GM12878 (cell line): ENCODE results near the gene WDR17. TPM values are rescaled to one million over a fixed set of nuclear protein-coding genes. Genes with fewer than 3 reads are reported as not detected.

Experiments used
- ATAC-seq: fragments of 200-7000 bp; cut with Tn5 transposase; 3 replicates; pipeline ENCODE4 v1.9.1; 2020; ENCODE audit warnings: mild to moderate bottlenecking, moderate library complexity
- BruUV-seq: library from RNA; stranded (reverse); fragments of 400-500 nt; replicated peaks from 2 replicates; lab custom pipeline; 2021; lab: Mats Ljungman, UMichigan
- CTCF ChIA-PET: fragments of 300-600 bp; sonication (Branson Sonifier 250); formaldehyde crosslinking; extraction: SDS; loops from one replicate; lab custom pipeline; 2021; ENCODE audit warnings: inconsistent platforms; lab: Yijun Ruan, JAX
- POLR2A ChIA-PET: fragments of 350-600 bp; formaldehyde crosslinking; extraction: SDS; loops from one replicate; lab custom pipeline; 2021; ENCODE audit warnings: inconsistent platforms; lab: Charles Lee
- RAD21 ChIA-PET: fragments of 300-600 bp; sonication (Branson Sonifier 250); formaldehyde crosslinking; loops from one replicate; lab custom pipeline; 2023; ENCODE audit warnings: antibody characterized with exemption; ENCODE audit not compliant: unreplicated experiment; lab: Charles Lee
- SMC1A ChIA-PET: fragments of 300-600 bp; sonication (Branson Sonifier 250); formaldehyde crosslinking; loops from one replicate; lab custom pipeline; 2023; ENCODE audit not compliant: unreplicated experiment, uncharacterized antibody; lab: Charles Lee
- DNase-seq: peaks from one replicate; pipeline ENCODE4 v3.0.0-alpha.2; 2011; ENCODE audit warnings: low read depth, low spot score
- FAIRE-seq: peaks from 3 replicates; lab custom pipeline; 2011; peaks lifted over from hg19 to GRCh38; lab: Jason Lieb, UNC
- H2AFZ ChIP-seq: 2 replicates; pipeline ENCODE4 v1.6.0; 2011; ENCODE audit warnings: low read depth, low read length, control low read depth; ENCODE audit not compliant: control insufficient read depth
- H3K27ac ChIP-seq: 2 replicates; pipeline ENCODE4 v1.5.1; 2011; ENCODE audit warnings: control low read depth; ENCODE audit not compliant: control insufficient read depth, insufficient read depth
- H3K27me3 ChIP-seq, 2 experiments: replicated peaks in 1 of 2; 2 replicates each; pipeline versions ENCODE4 v1.6.0 to v1.6.1; 2011; ENCODE audit warnings: low read length in 1 of 2; ENCODE audit not compliant: control insufficient read depth in 2 of 2, insufficient read depth in 2 of 2
- H3K36me3 ChIP-seq, 2 experiments: 2 replicates each; pipeline ENCODE4 v1.5.1; 2011; ENCODE audit warnings: low read length in 1 of 2; ENCODE audit not compliant: control insufficient read depth in 2 of 2, insufficient read depth in 2 of 2
- H3K4me1 ChIP-seq: 2 replicates; pipeline ENCODE4 v1.6.1; 2011; ENCODE audit warnings: mild to moderate bottlenecking, low read length, moderate library complexity, mixed read lengths; ENCODE audit not compliant: control insufficient read depth, insufficient read depth
- H3K4me2 ChIP-seq: 2 replicates; pipeline ENCODE4 v1.6.0; 2011; ENCODE audit warnings: control low read depth; ENCODE audit not compliant: control insufficient read depth, insufficient read depth
- H3K4me3 ChIP-seq: fragments of 200-600 bp; sonication (generic); 2 replicates; pipeline ENCODE4 v1.5.1; 2016
- H3K79me2 ChIP-seq: 2 replicates; pipeline ENCODE4 v1.6.0; 2011; ENCODE audit warnings: low read length; ENCODE audit not compliant: control insufficient read depth, insufficient read depth
- H3K9ac ChIP-seq: 2 replicates; pipeline ENCODE4 v1.8.0; 2011; ENCODE audit warnings: low read length, control low read depth, mixed read lengths; ENCODE audit not compliant: control insufficient read depth, insufficient read depth
- H3K9me3 ChIP-seq: replicated peaks from 3 replicates; pipeline ENCODE4 v1.5.1; 2011; ENCODE audit warnings: mild to moderate bottlenecking, low read length; ENCODE audit not compliant: control insufficient read depth, insufficient read depth
- H4K20me1 ChIP-seq: 2 replicates; pipeline ENCODE4 v1.6.0; 2011; ENCODE audit not compliant: control insufficient read depth, insufficient read depth
- BCLAF1 ChIP-seq: fragments of 450-650 bp; IDR thresholded peaks from 2 replicates; pipeline ENCODE4 v1.6.1; 2017; ENCODE audit warnings: antibody characterized with exemption, mild to moderate bottlenecking, moderate library complexity
- CEBPB ChIP-seq, 2 experiments: fragments of 150-350 bp in 1 of 2; IDR thresholded peaks; 2 replicates each; pipeline ENCODE4 v1.6.1; 2012 to 2014; ENCODE audit warnings: low read depth in 2 of 2, low read length in 2 of 2, borderline replicate concordance in 1 of 2, inconsistent platforms in 1 of 2
- RFX5 ChIP-seq: IDR thresholded peaks from 2 replicates; pipeline ENCODE4 v1.6.1; 2011; ENCODE audit warnings: low read depth, low read length, improper control_type of control experiment
- SUPT20H ChIP-seq: IDR thresholded peaks from 2 replicates; pipeline ENCODE4 v1.6.1; 2011; ENCODE audit warnings: low read depth, mild to moderate bottlenecking, low read length, moderate library complexity, borderline replicate concordance; ENCODE audit not compliant: control insufficient read depth
- WRNIP1 ChIP-seq: IDR thresholded peaks from 2 replicates; pipeline ENCODE4 v1.6.1; 2011; ENCODE audit warnings: low read depth, low read length, improper control_type of control experiment, borderline replicate concordance
- ZNF24 ChIP-seq: fragments of 450-650 bp; IDR thresholded peaks from 2 replicates; pipeline ENCODE4 v1.6.1; 2017; ENCODE audit warnings: antibody characterized with exemption, mild to moderate bottlenecking
- in situ Hi-C: fragments of 300-500 bp; cut with MboI; formaldehyde crosslinking; loops from 9 replicates; pipeline ENCODE4 v1.14.3; 2018; ENCODE audit warnings: mixed read lengths
- intact Hi-C: fragments of 100-400 bp; cut with micrococcal nuclease; formaldehyde crosslinking; loops from one replicate; pipeline ENCODE4 v1.14.2; 2022; ENCODE audit not compliant: unreplicated experiment
- polyA plus RNA-seq, 11 experiments: library from polyadenylated mRNA; depleted of rRNA in 4 of 11; unstranded in 6 of 11; stranded (reverse) in 5 of 11; fragments of >200 nt; fragmentation: Nextera tagmentation in 4 of 11; fragmentation: Illumina TruSeq in 1 of 11; extraction: Ambion mirVana in 4 of 11; extraction: Trizol in 1 of 11; gene quantifications; 1 replicate in 1 of 11; 2 replicates in 10 of 11; pipeline versions ENCODE4 v1.2.1 to v1.2.3, GENCODE V29; 2011 to 2016; ENCODE audit warnings: inconsistent platforms in 2 of 11, missing spikeins in 2 of 11, low read depth in 1 of 11
- total RNA-seq, 4 experiments: library from RNA; depleted of rRNA in 3 of 4; stranded (reverse); fragments of >200 nt in 3 of 4; fragmentation: Illumina TruSeq in 1 of 4; extraction: Trizol in 1 of 4; gene quantifications; 2 replicates each; pipeline versions ENCODE4 v1.2.1 to v1.2.3, GENCODE V29; 2013 to 2021

The WDR17 gene
- total and polyA plus RNA-seq, 10 of the 15 experiments (the other 5 are each of a cell fraction or from before 2014, with no cell fraction given): 0.43 to 3.8 (median 2.8) TPM

GRCh38 chr4:176032454-176032853 lies 33.2 kb upstream of the WDR17 start:
- ChIA-PET CTCF (no interaction called here), RAD21 (no interaction called here)
- in situ Hi-C loops: loop anchor here (25.0 kb wide), 1 partner anchor 305 kb away; no protein-coding TSS in a partner anchor

More at GRCh38 chr4:176032454-176032853, 33.2 kb upstream of the WDR17 start:
- TF ChIP-seq RFX5: no peak
- no peak for TF ChIP-seq BCLAF1
- no peak for TF ChIP-seq CEBPB (IDR thresholded peaks at IDR 0.05; ENCODE audit: borderline replicate concordance in 1 of 2, low read depth in 2 of 2, low read length in 2 of 2)
- TF ChIP-seq SUPT20H: no peak
- TF ChIP-seq WRNIP1: no peak
- TF ChIP-seq ZNF24: no peak
- POLR2A ChIA-PET: no interaction called here
- no peaks in the 10 kb centered on the region; a peak in 1 of 4 replicates for H3K27me3 ChIP-seq
- no peak overlapping the region for H3K4me3 ChIP-seq
- no peak overlapping the region for H3K9ac ChIP-seq
- H3K79me2 ChIP-seq: no peaks in the 10 kb centered on the region
- FAIRE-seq: no peak
- no peaks in the 10 kb centered on the region for H3K36me3 ChIP-seq
- H4K20me1 ChIP-seq: no peaks in the 10 kb centered on the region
- no peaks in the 10 kb centered on the region for H3K9me3 ChIP-seq
- H3K4me1 ChIP-seq: peaks cover 7% of the 10 kb centered on the region
- intact Hi-C loops: no loop called here
- DNase-seq: no peak
- no peak overlapping the region for H2AFZ ChIP-seq
- ATAC-seq: no peak
- SMC1A ChIA-PET: no interaction called here
- H3K27ac ChIP-seq: no peak overlapping the region
- no TSS peak for BruUV-seq
- no peak overlapping the region for H3K4me2 ChIP-seq
